Endothelial cell of umbilical vein (primary cell): ENCODE data around the gene USB1. TPM values are rescaled to one million over a fixed set of nuclear protein-coding genes. Genes with fewer than 3 reads are reported as not detected.

Source experiments
- BruUV-seq: library from RNA; stranded (reverse); fragments of 400-500 nt; replicated peaks from 2 replicates; lab custom pipeline; 2021; lab: Mats Ljungman, UMichigan
- CTCF ChIA-PET: fragments of 300-600, 350-600 bp; sonication (Branson Sonifier 250); formaldehyde crosslinking; loops from one replicate; lab custom pipeline; 2021; ENCODE audit warnings: antibody characterized with exemption, inconsistent platforms; lab: Charles Lee
- POLR2A ChIA-PET: fragments of 300-600, 350-600 bp; sonication (Branson Sonifier 250); formaldehyde crosslinking; loops from one replicate; lab custom pipeline; 2021; ENCODE audit warnings: antibody characterized with exemption, inconsistent platforms; lab: Charles Lee
- DNase-seq: peaks from one replicate; pipeline ENCODE4 v3.0.0-alpha.2; 2011; ENCODE audit warnings: low read depth, low spot score
- FAIRE-seq: peaks from 2 replicates; lab custom pipeline; 2011; peaks lifted over from hg19 to GRCh38; lab: Jason Lieb, UNC
- H2AFZ ChIP-seq: 2 replicates; pipeline ENCODE4 v1.6.0; 2012; ENCODE audit warnings: low read depth, low read length, control low read depth, inconsistent platforms
- H3K27ac ChIP-seq: 2 replicates; pipeline ENCODE4 v1.5.1; 2011; ENCODE audit warnings: low read depth, mild to moderate bottlenecking, control low read depth, low read length, moderate library complexity; ENCODE audit not compliant: insufficient read depth
- H3K27me3 ChIP-seq, 2 experiments: 2 replicates each; pipeline versions ENCODE4 v1.6.0 to v1.6.1; 2011; ENCODE audit warnings: low read length in 2 of 2, mixed read lengths in 1 of 2; ENCODE audit not compliant: control insufficient read depth in 2 of 2, insufficient read depth in 2 of 2
- H3K36me3 ChIP-seq, 2 experiments: 2 replicates in 1 of 2; 3 replicates in 1 of 2; pipeline ENCODE4 v1.5.1; 2011; ENCODE audit warnings: low read length in 2 of 2, mild to moderate bottlenecking in 1 of 2, moderate library complexity in 1 of 2; ENCODE audit not compliant: control insufficient read depth in 2 of 2, insufficient read depth in 2 of 2; ENCODE audit errors: extremely low read depth in 1 of 2
- H3K4me1 ChIP-seq: 3 replicates; pipeline ENCODE4 v1.5.1; 2011; ENCODE audit warnings: mild to moderate bottlenecking, low read length; ENCODE audit not compliant: control insufficient read depth, insufficient read depth; ENCODE audit errors: extremely low read depth
- H3K4me2 ChIP-seq: 2 replicates; pipeline ENCODE4 v1.6.1; 2011; ENCODE audit warnings: low read length, control low read depth, mixed read lengths; ENCODE audit not compliant: insufficient read depth
- H3K4me3 ChIP-seq, 3 experiments: fragments of 200-600 bp in 1 of 3; sonication (generic), shearing (Covaris generic) in 1 of 3; replicated peaks in 1 of 3; 2 replicates each; pipeline ENCODE4 v1.5.1; 2011 to 2016; ENCODE audit warnings: control low read depth in 3 of 3, low read length in 3 of 3, mild to moderate bottlenecking in 2 of 3, inconsistent platforms in 1 of 3, low read depth in 1 of 3, moderate library complexity in 1 of 3; ENCODE audit not compliant: insufficient read depth in 1 of 3
- H3K79me2 ChIP-seq: 2 replicates; pipeline ENCODE4 v1.6.0; 2012; ENCODE audit warnings: low read length, inconsistent platforms; ENCODE audit not compliant: control insufficient read depth, insufficient read depth
- H3K9ac ChIP-seq: replicated peaks from 2 replicates; pipeline ENCODE3; 2011; ENCODE audit warnings: low read length, control low read depth; ENCODE audit not compliant: insufficient read depth; ENCODE audit errors: extremely low read depth
- H3K9me1 ChIP-seq: replicated peaks from 3 replicates; pipeline ENCODE4 v1.6.0; 2011; ENCODE audit warnings: mild to moderate bottlenecking, low read length; ENCODE audit not compliant: control insufficient read depth, insufficient read depth; ENCODE audit errors: extremely low read depth
- H3K9me3 ChIP-seq: replicated peaks from 2 replicates; pipeline ENCODE4 v1.5.1; 2012; ENCODE audit warnings: low read length, inconsistent platforms; ENCODE audit not compliant: control insufficient read depth, insufficient read depth
- H4K20me1 ChIP-seq: replicated peaks from 2 replicates; pipeline ENCODE3; 2011; ENCODE audit warnings: mild to moderate bottlenecking, low read length; ENCODE audit not compliant: control insufficient read depth, insufficient read depth; ENCODE audit errors: extremely low read depth
- CTCF ChIP-seq, 2 donors: IDR thresholded peaks; 1 replicate in 1 of 2; 2 replicates in 1 of 2; pipeline ENCODE4 v1.5.1; 2011; ENCODE audit warnings: low read length in 2 of 2, mild to moderate bottlenecking in 2 of 2, moderate library complexity in 2 of 2, control low read depth in 1 of 2, inconsistent platforms in 1 of 2, low read depth in 1 of 2; ENCODE audit not compliant: insufficient read depth in 1 of 2; ENCODE audit errors: extremely low read depth in 1 of 2
- EZH2 ChIP-seq: IDR thresholded peaks from 2 replicates; pipeline ENCODE4 v1.6.1; 2012; ENCODE audit warnings: borderline replicate concordance, low read depth, mild to moderate bottlenecking, moderate library complexity, low read length, inconsistent platforms; ENCODE audit not compliant: severe bottlenecking
- FOS ChIP-seq: IDR thresholded peaks from 2 replicates; pipeline ENCODE4 v1.6.1; 2011; ENCODE audit warnings: mild to moderate bottlenecking, low read length, moderate library complexity, borderline replicate concordance; ENCODE audit not compliant: insufficient read depth
- GATA2 ChIP-seq: IDR thresholded peaks from 2 replicates; pipeline ENCODE4 v1.7.0; 2011; ENCODE audit warnings: low read depth, mild to moderate bottlenecking, moderate library complexity, mixed read lengths, low read length; ENCODE audit not compliant: insufficient read length, insufficient read depth
- JUN ChIP-seq: IDR thresholded peaks from 2 replicates; pipeline ENCODE4 v1.6.1; 2011; ENCODE audit warnings: borderline replicate concordance, low read depth; ENCODE audit not compliant: insufficient read length, insufficient read depth
- MAX ChIP-seq: IDR thresholded peaks from 2 replicates; pipeline ENCODE4 v1.6.1; 2011; ENCODE audit not compliant: insufficient read depth, insufficient read length
- MYC ChIP-seq: IDR thresholded peaks from one replicate; pipeline ENCODE4 v1.6.1; 2011; ENCODE audit warnings: mild to moderate bottlenecking, low read depth, low read length
- POLR2A ChIP-seq: IDR thresholded peaks from 2 replicates; pipeline ENCODE4 v1.6.1; 2012; ENCODE audit warnings: low read depth, mild to moderate bottlenecking, control low read depth, low read length
- POLR2AphosphoS5 ChIP-seq: IDR thresholded peaks from 2 replicates; pipeline ENCODE4 v1.6.1; 2012; ENCODE audit warnings: low read depth, mild to moderate bottlenecking, control low read depth, low read length, moderate library complexity; ENCODE audit not compliant: insufficient read depth
- dilution Hi-C: fragments of 300-500 bp; cut with MboI; formaldehyde crosslinking; loops from one replicate; pipeline ENCODE4 v1.15.0; 2019; ENCODE audit warnings: low sequenced_read_pairs; ENCODE audit not compliant: extremely low pct_ligation_motif_present
- intact Hi-C: fragments of 100-400 bp; cut with micrococcal nuclease; formaldehyde crosslinking; loops from one replicate; pipeline ENCODE4 v1.10.0; 2022
- polyA plus RNA-seq, 4 experiments: library from polyadenylated mRNA; depleted of rRNA in 3 of 4; stranded (reverse) in 3 of 4; unstranded in 1 of 4; fragments of >200 nt; gene quantifications; 2 replicates each; pipeline versions ENCODE4 v1.2.1 to v1.2.3, GENCODE V29; 2011 to 2012; ENCODE audit warnings: missing spikeins in 1 of 4
- total RNA-seq: library from RNA; stranded (reverse); gene quantifications from 2 replicates; pipeline ENCODE4 v1.2.3, GENCODE V29; 2021

USB1 gene
- total and polyA plus RNA-seq, 2 donors (not counting 3 experiments of a cell fraction or from before 2014, with no cell fraction given) = 64.6 to 83.8 TPM

- Histone ChIP-seq H2AFZ (no peak overlapping the region), H3K4me2 (no peak overlapping the region), H3K4me3 (no peak overlapping the region), H3K27ac (no peak overlapping the region), H3K27me3 (no peaks in the 10 kb centered on the region), H3K9me1 (no peaks in the 10 kb centered on the region), H3K9ac (no peak overlapping the region), H3K9me3 (no peaks in the 10 kb centered on the region), H3K4me1 (no peaks in the 10 kb centered on the region), H3K36me3 (no peaks in the 10 kb centered on the region), H4K20me1 (no peaks in the 10 kb centered on the region), H3K79me2 (no peaks in the 10 kb centered on the region)
- DNase-seq = no peak
- BruUV-seq = no TSS peak
- FAIRE-seq = no peak
- intact Hi-C loops = no loop called here
- POLR2A ChIA-PET = no interaction called here
- dilution Hi-C loops = no loop called here
- TF ChIP-seq POLR2AphosphoS5 (no peak), JUN (no peak), FOS (no peak), EZH2 (no peak), MYC (no peak), MAX (no peak), CTCF (IDR thresholded peaks at IDR 0.05; ENCODE audit: extremely low read depth in 1 of 2, insufficient read depth in 1 of 2, low read depth in 1 of 2, low read length in 2 of 2) (no peak), POLR2A (no peak), GATA2 (no peak)
- CTCF ChIA-PET = interaction anchor here (1.7 kb wide), 1 partner anchor 230 kb away, joined by 4 read pairs; no protein-coding TSS in a partner anchor
These were observed 48.3 kb upstream of the USB1 start for GRCh38 chr16:57952909-57953308.
